GM20000 (cell line): ENCODE results near the gene CDH5.
A peak's percentile ranks its signal among the peaks of the same experiment; 100 is the strongest.

Source experiments
- DNase-seq: peaks from one replicate; pipeline ENCODE4 v3.0.0; 2012; ENCODE audit warnings: low spot score
- TF ChIP-seq, protein P1 (sequence below): IDR thresholded peaks from 2 replicates; pipeline ENCODE4 v1.5.1; 2012; ENCODE audit warnings: mild to moderate bottlenecking, control low read depth; ENCODE audit errors: extremely low read depth, missing control alignments

Gene CDH5

DNA sequence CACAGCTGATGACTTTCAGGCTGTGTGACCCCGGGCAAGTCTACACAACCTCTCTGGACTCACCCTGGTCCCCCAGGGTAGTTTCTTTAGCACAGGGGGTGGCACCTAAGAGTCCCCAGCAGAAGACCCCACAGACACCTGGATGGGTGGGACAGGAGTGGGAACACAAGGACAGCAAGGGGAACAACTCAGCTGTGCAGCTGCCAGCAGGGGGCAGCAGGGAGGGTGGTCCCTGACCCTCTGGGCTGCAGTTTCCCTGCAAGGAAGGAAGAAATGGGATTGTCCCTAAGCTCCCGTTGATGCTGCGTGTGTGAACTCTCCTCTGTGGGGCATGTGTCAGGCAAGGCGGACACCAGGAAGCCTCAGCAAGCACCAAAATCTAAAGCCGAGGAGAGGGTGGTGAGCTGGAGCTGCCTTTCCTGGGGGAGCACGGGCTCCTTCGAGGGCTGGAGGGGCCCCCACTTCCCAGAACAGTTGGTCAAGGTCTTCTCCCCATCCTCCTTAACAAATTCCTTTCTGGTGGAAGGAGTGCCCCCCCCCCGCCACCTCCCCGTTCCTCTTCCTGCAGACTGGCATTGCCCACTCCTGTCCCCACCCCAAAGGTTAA is 24.1 kb upstream of the CDH5 start:
- TF ChIP-seq, protein P1, sequence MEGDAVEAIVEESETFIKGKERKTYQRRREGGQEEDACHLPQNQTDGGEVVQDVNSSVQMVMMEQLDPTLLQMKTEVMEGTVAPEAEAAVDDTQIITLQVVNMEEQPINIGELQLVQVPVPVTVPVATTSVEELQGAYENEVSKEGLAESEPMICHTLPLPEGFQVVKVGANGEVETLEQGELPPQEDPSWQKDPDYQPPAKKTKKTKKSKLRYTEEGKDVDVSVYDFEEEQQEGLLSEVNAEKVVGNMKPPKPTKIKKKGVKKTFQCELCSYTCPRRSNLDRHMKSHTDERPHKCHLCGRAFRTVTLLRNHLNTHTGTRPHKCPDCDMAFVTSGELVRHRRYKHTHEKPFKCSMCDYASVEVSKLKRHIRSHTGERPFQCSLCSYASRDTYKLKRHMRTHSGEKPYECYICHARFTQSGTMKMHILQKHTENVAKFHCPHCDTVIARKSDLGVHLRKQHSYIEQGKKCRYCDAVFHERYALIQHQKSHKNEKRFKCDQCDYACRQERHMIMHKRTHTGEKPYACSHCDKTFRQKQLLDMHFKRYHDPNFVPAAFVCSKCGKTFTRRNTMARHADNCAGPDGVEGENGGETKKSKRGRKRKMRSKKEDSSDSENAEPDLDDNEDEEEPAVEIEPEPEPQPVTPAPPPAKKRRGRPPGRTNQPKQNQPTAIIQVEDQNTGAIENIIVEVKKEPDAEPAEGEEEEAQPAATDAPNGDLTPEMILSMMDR, result peak; percentile 77
- DNase-seq, result peak; percentile 42

DNA sequence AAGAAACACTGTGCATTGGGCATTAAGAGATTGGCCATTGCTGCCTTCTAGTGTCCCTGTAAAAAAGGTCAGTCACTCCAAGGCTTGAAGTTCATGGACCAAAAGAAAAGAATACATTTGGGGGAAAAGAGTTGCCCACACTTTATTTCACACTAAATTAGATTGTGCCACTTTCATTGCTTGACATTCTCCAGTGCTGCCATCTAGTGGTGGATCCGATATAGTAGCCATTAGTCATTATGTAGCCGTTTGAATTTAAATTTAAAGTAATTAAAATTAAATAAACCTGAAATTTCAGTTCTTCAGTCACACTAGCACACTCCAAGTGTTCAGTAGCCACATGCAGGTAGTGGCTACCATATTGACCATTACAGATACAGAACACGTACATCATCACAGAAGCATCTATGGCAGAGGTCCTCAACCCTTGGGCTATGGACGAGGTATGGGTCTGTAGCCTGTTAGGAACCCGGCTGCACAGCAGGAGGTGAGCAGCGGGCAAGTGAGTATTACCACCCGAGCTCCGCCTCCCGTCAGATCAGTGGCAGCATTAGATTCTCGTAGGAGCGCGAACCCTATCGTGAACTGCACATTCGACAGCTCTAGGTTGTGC is 21.9 kb upstream of the CDH5 start:
- peak; percentile 45 for DNase-seq

DNA sequence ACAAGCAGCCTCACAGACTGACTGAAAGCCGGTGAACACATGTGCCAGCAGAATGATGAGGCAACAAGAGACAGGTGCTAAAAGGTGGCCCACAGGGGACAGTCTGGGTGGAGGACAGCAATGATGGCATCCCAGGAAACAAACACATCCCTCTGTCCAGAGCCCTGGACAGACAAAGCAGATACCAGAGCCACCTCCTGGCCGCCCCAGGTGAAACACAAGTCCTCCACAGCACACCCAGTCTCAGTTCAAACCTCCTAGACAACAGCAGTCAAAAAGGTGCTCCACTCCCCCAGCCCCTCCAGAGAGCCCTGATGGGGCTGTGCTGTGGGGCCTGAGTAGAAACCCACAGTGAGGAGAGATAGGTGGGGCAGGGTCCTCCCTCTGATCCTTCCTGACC is 20.3 kb upstream of the CDH5 start:
- TF ChIP-seq, protein P1, result no peak
- DNase-seq, result no peak

More for the DNA sequence above, 21.9 kb upstream of the CDH5 start:
- TF ChIP-seq, protein P1, result peak; percentile 27

DNA sequence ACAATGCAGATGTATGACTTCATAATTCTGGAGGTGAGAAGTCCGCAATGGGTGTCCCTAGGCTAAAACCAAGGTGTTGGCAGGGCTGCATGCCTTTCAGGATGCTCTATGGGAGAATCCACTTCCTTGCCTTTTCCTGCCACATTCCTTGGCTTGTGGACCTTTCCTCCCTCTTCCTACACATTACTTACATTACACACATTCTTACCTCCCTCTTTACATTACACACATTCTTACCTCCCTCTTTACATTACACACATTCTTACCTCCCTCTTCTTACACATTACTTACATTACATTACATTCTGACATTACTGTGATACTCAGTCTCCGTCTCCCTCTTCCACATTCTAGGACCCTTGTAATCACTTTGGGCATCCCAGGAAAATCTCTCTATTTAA is 14.2 kb upstream of the CDH5 start:
- no peak for DNase-seq
- TF ChIP-seq, protein P1, result no peak

DNA sequence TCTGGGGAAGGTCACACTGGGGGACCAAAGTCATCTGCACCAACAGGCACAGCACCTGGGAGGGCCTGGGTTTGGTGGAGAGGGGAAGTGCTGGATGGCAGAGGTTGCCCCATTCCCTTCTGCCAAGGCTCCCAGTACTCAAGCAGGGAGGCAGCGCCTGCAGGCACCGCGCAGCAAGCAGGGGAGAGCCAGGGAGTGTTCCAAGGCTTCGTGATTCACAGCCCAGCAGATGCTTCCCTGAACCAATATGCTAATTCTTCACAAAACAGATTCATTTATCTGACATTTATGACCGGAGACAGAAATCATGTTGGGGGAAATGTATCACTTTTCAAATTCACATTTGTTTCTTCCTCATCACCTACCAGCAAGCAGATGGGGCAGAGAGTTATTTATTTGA is 13.4 kb upstream of the CDH5 start:
- no peak for DNase-seq
- TF ChIP-seq, protein P1, result no peak

DNA sequence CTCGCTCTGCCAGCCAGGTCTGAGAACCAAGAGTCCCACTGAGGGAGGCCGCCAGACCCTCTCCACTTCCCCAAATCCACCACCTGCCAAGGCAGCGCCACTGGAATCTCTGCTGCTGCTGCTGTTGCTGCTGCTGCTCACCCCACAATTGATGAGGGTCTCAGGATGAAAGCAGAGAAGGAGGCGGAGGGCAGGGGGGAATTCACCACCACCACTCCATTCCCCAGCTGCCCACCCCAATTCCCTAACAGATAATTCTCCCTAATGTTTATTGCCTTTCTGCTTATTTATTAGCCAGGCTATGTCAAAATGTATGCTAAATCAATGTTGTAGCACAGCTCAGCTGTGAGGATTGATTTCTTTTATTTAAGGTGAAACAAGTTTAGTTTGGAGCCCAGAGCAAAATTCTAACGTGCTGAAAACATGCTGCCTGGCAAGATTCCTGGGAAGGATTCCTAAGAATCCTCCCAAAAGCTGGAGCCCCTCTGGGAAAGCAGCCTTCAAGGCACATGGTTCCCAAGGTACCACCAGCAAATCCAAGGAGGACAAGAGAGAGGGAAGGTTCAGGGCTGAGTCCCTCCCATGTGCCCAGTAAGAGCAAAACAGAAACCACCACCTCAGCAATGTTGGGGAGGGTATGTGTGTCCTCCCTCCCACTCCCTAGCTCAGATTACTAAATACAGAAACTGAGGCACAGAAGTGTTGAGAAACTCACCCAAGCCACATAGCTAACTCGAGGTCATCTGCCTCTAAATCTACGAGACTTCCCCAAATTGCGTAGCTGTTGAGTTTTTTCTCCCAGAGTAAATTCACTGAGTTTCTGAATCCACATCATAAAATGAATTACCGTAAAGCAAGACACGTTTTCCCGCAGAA is 12.2 kb upstream of the CDH5 start:
- TF ChIP-seq, protein P1, result no peak
- no peak for DNase-seq

DNA sequence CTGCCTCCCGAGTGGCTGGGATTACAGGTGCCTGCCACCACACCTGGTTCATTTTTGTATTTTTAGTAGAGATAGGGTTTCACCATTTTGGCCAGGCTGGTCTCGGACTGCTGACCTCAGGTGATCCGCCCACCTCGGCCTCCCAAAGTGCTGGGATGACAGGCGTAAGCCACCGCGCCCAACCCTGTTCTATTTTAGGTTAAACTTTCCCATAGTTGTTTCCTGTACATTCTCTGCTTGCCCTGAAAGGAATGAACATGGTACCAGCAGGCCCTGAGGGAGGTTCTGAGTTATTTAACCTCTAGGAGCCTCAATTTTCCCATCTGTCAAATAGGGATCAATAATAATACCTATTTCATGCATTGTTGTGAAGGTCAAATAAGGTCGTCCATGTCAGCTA is 11.0 kb upstream of the CDH5 start:
- DNase-seq, result no peak
- TF ChIP-seq, protein P1, result no peak
